A549 (cell line): ENCODE measurements around the gene LIN7B. TPM values are rescaled to one million over a fixed set of nuclear protein-coding genes. Genes with fewer than 3 reads are reported as not detected.
A peak's percentile ranks its signal among the peaks of the same experiment; 100 is the strongest.

Source experiments
- ATAC-seq, 2 experiments: fragments of 200-7000 bp in 1 of 2; fragments of >200 bp in 1 of 2; cut with Nextera tagmentation in 1 of 2; cut with Tn5 transposase in 1 of 2; 3 replicates each; pipeline versions ENCODE4 v1.8.0 to v1.9.1; 2018 to 2020; ENCODE audit warnings: mild to moderate bottlenecking in 1 of 2, moderate library complexity in 1 of 2
- CTCF ChIA-PET: fragments of 300-600 bp; sonication (Branson Sonifier 250); formaldehyde crosslinking; extraction: SDS; loops from one replicate; lab custom pipeline; 2021; ENCODE audit warnings: antibody characterized with exemption, inconsistent platforms; lab: Yijun Ruan, JAX
- POLR2A ChIA-PET: fragments of 350-600 bp; formaldehyde crosslinking; extraction: SDS; loops from one replicate; lab custom pipeline; 2021; ENCODE audit warnings: antibody characterized with exemption, inconsistent platforms; lab: Yijun Ruan, JAX
- DNase-seq, 2 experiments: peaks; one replicate each; pipeline versions ENCODE4 v3.0.0 to v3.0.0-alpha.2; 2011 to 2016; ENCODE audit warnings: low read depth in 1 of 2, low spot score in 1 of 2
- FAIRE-seq: peaks from 2 replicates; lab custom pipeline; 2011; peaks lifted over from hg19 to GRCh38; lab: Jason Lieb, UNC
- H3K27ac ChIP-seq, 2 experiments: fragments of >200 bp; sonication (Bioruptor Twin); formaldehyde crosslinking; 3 replicates each; pipeline ENCODE4 v1.5.1; 2016 to 2017
- H3K4me1 ChIP-seq: fragments of >200 bp; sonication (Bioruptor Twin); formaldehyde crosslinking; 3 replicates; pipeline ENCODE4 v1.6.1; 2016
- H3K4me2 ChIP-seq: fragments of >200 bp; sonication (Bioruptor Twin); formaldehyde crosslinking; 3 replicates; pipeline ENCODE4 v1.6.1; 2016
- H3K4me3 ChIP-seq: fragments of >200 bp; sonication (Bioruptor Twin); formaldehyde crosslinking; 3 replicates; pipeline ENCODE4 v1.5.1; 2016
- H3K9me3 ChIP-seq: fragments of >200 bp; sonication (Bioruptor Twin); formaldehyde crosslinking; 3 replicates; pipeline ENCODE4 v1.6.1; 2016
- CBX8 ChIP-seq: fragments of 200-600 bp; sonication (generic); IDR thresholded peaks from 2 replicates; pipeline ENCODE4 v1.6.1; 2016
- CEBPB ChIP-seq, 2 experiments: fragments of >200 bp in 1 of 2; sonication (Bioruptor Twin) in 1 of 2; formaldehyde crosslinking in 1 of 2; IDR thresholded peaks; 2 replicates each; pipeline ENCODE4 v1.6.1; 2012 to 2016
- CHD4 ChIP-seq: fragments of 200-600 bp; sonication (generic); IDR thresholded peaks from 2 replicates; pipeline ENCODE4 v1.6.1; 2016; ENCODE audit warnings: antibody characterized with exemption, mild to moderate bottlenecking, borderline replicate concordance
- CTCF ChIP-seq: fragments of >200 bp; sonication (Bioruptor Twin); formaldehyde crosslinking; IDR thresholded peaks from 3 replicates; pipeline ENCODE4 v1.5.1; 2016
- E2F6 ChIP-seq: IDR thresholded peaks from 2 replicates; pipeline ENCODE4 v1.6.1; 2012; ENCODE audit warnings: low read depth, borderline replicate concordance
- EHF ChIP-seq: fragments of 250-450 bp; sonication (Bioruptor Pico); IDR thresholded peaks from 2 replicates; pipeline ENCODE4 v1.5.0; 2020; ENCODE audit warnings: mild to moderate bottlenecking
- EHMT2 ChIP-seq: fragments of 200-600 bp; sonication (generic); IDR thresholded peaks from 2 replicates; pipeline ENCODE4 v1.6.1; 2016; ENCODE audit warnings: antibody characterized with exemption, low read depth, mild to moderate bottlenecking, moderate library complexity
- ELK1 ChIP-seq: fragments of 150-350 bp; IDR thresholded peaks from 2 replicates; pipeline ENCODE4 v1.6.1; 2014; ENCODE audit warnings: low read depth, mild to moderate bottlenecking, low read length
- EP300 ChIP-seq, 2 experiments: fragments of >200 bp; sonication (Bioruptor Twin); formaldehyde crosslinking; IDR thresholded peaks; 2 replicates in 1 of 2; 3 replicates in 1 of 2; pipeline ENCODE4 v1.6.1; 2016 to 2017
- ESRRA ChIP-seq: fragments of 150-350 bp; IDR thresholded peaks from 2 replicates; pipeline ENCODE4 v1.6.1; 2014; ENCODE audit warnings: mild to moderate bottlenecking, low read length, borderline replicate concordance
- FOSB ChIP-seq: fragments of 250-450 bp; sonication (Bioruptor Pico); IDR thresholded peaks from 2 replicates; pipeline ENCODE4 v1.5.0; 2020; ENCODE audit warnings: mild to moderate bottlenecking, moderate library complexity
- FOXS1 ChIP-seq: fragments of 250-450 bp; sonication (Bioruptor Pico); IDR thresholded peaks from 2 replicates; pipeline ENCODE4 v1.5.0; 2020; ENCODE audit warnings: mild to moderate bottlenecking, moderate library complexity
- GATA3 ChIP-seq: IDR thresholded peaks from 2 replicates; pipeline ENCODE4 v1.6.1; 2012; ENCODE audit warnings: borderline replicate concordance
- HDAC2 ChIP-seq: fragments of 200-600 bp; sonication (generic); IDR thresholded peaks from 2 replicates; pipeline ENCODE4 v1.6.1; 2016
- HES2 ChIP-seq: fragments of >200 bp; sonication (Bioruptor Twin); formaldehyde crosslinking; IDR thresholded peaks from 2 replicates; pipeline ENCODE4 v1.6.1; 2016
- HOXA7 ChIP-seq: fragments of 250-450 bp; sonication (Bioruptor Pico); IDR thresholded peaks from 2 replicates; pipeline ENCODE4 v1.5.0; 2020; ENCODE audit warnings: mild to moderate bottlenecking, moderate library complexity
- HOXB13 ChIP-seq: fragments of 250-450 bp; sonication (Bioruptor Pico); IDR thresholded peaks from 2 replicates; pipeline ENCODE4 v1.5.0; 2020; ENCODE audit warnings: low read depth, mild to moderate bottlenecking, moderate library complexity
- JUN ChIP-seq, 2 experiments: fragments of >200 bp; sonication (Bioruptor Twin); formaldehyde crosslinking; IDR thresholded peaks; 2 replicates in 1 of 2; 3 replicates in 1 of 2; pipeline ENCODE4 v1.6.1; 2016 to 2017
- JUNB ChIP-seq: fragments of >200 bp; sonication (Bioruptor Twin); formaldehyde crosslinking; IDR thresholded peaks from 2 replicates; pipeline ENCODE4 v1.6.1; 2016
- KDM1A ChIP-seq: fragments of 200-600 bp; sonication (generic); IDR thresholded peaks from 2 replicates; pipeline ENCODE4 v1.6.1; 2016; ENCODE audit warnings: low read depth, mild to moderate bottlenecking
- KDM5A ChIP-seq: fragments of 200-600 bp; sonication (generic); IDR thresholded peaks from 2 replicates; pipeline ENCODE4 v1.6.1; 2016; ENCODE audit warnings: antibody characterized with exemption, mild to moderate bottlenecking
- NFE2L2 ChIP-seq: fragments of 150-350 bp; conservative IDR thresholded peaks from 2 replicates; pipeline ENCODE4 v1.6.1; 2014; ENCODE audit warnings: low read length
- NPAS2 ChIP-seq: fragments of 250-450 bp; sonication (Bioruptor Pico); IDR thresholded peaks from 2 replicates; pipeline ENCODE4 v1.8.0; 2022; ENCODE audit warnings: mild to moderate bottlenecking, moderate library complexity, borderline replicate concordance
- NR3C1 ChIP-seq: fragments of >200 bp; sonication (Bioruptor Twin); formaldehyde crosslinking; IDR thresholded peaks from 3 replicates; pipeline ENCODE4 v1.6.1; 2017
- PHF8 ChIP-seq: fragments of 200-600 bp; sonication (generic); IDR thresholded peaks from 2 replicates; pipeline ENCODE4 v1.6.1; 2016; ENCODE audit warnings: low read depth, mild to moderate bottlenecking, antibody characterized with exemption, moderate library complexity, borderline replicate concordance
- POLR2A ChIP-seq: IDR thresholded peaks from 2 replicates; pipeline ENCODE4 v1.6.1; 2012; ENCODE audit warnings: mild to moderate bottlenecking, low read length
- POLR2AphosphoS2 ChIP-seq: conservative IDR thresholded peaks from 2 replicates; pipeline ENCODE4 v1.6.1; 2012; ENCODE audit warnings: low read length, improper control_type of control experiment, inconsistent platforms
- RAD21 ChIP-seq, 2 experiments: fragments of >200 bp in 1 of 2; sonication (Bioruptor Twin) in 1 of 2; formaldehyde crosslinking in 1 of 2; IDR thresholded peaks in 1 of 2; conservative IDR thresholded peaks in 1 of 2; 2 replicates in 1 of 2; 3 replicates in 1 of 2; pipeline ENCODE4 v1.6.1; 2012 to 2018; ENCODE audit warnings: inconsistent platforms in 1 of 2
- RARB ChIP-seq: fragments of 250-450 bp; sonication (Bioruptor Pico); IDR thresholded peaks from 2 replicates; pipeline ENCODE4 v1.8.0; 2021; ENCODE audit warnings: mild to moderate bottlenecking, moderate library complexity
- SREBF2 ChIP-seq: fragments of 450-650 bp; IDR thresholded peaks from 2 replicates; pipeline ENCODE4 v1.6.1; 2014; ENCODE audit warnings: mild to moderate bottlenecking, moderate library complexity
- TP53 ChIP-seq: fragments of 250-450 bp; sonication (Bioruptor Pico); IDR thresholded peaks from 2 replicates; pipeline ENCODE4 v1.5.0; 2021; ENCODE audit warnings: mild to moderate bottlenecking, moderate library complexity
- ZC3H11A ChIP-seq: fragments of 450-650 bp; IDR thresholded peaks from 2 replicates; pipeline ENCODE4 v1.6.1; 2014; ENCODE audit warnings: antibody characterized with exemption, mild to moderate bottlenecking
- ZNF302 ChIP-seq: fragments of 250-450 bp; sonication (Bioruptor Pico); IDR thresholded peaks from 2 replicates; pipeline ENCODE4 v1.9.0; 2021; ENCODE audit warnings: inconsistent platforms, mild to moderate bottlenecking, moderate library complexity
- ZSCAN20 ChIP-seq: fragments of 250-450 bp; sonication (Bioruptor Pico); IDR thresholded peaks from 2 replicates; pipeline ENCODE4 v1.8.0; 2022; ENCODE audit warnings: mild to moderate bottlenecking, moderate library complexity
- WGBS: methylation state at CpG from one replicate; pipeline ENCODE4 v1.1.6; 2017; ENCODE audit errors: missing lambda C conversion rate; 5-methylcytosine and 5-hydroxymethylcytosine counted together
- polyA plus RNA-seq, 4 experiments: library from polyadenylated mRNA; depleted of rRNA in 3 of 4; stranded (reverse); fragments of >200 nt; fragmentation: RNase III in 1 of 4; extraction: RNeasy Plus Mini Kit Qiagen cat#74134 plus additional on column Dnase treatment in 1 of 4; gene quantifications; 2 replicates in 3 of 4; 3 replicates in 1 of 4; pipeline ENCODE4 v1.2.3, GENCODE V29; 2011 to 2017
- TF ChIP-seq, protein P1 (sequence below): fragments of 250-450 bp; sonication (Bioruptor Pico); IDR thresholded peaks from 2 replicates; pipeline ENCODE4 v1.5.0; 2021; ENCODE audit warnings: mild to moderate bottlenecking, moderate library complexity, borderline replicate concordance

Gene LIN7B
- polyA plus RNA-seq, 2 of the 4 experiments (the other 2 are of a cell fraction), result 5.4 to 7.1 TPM

DNA sequence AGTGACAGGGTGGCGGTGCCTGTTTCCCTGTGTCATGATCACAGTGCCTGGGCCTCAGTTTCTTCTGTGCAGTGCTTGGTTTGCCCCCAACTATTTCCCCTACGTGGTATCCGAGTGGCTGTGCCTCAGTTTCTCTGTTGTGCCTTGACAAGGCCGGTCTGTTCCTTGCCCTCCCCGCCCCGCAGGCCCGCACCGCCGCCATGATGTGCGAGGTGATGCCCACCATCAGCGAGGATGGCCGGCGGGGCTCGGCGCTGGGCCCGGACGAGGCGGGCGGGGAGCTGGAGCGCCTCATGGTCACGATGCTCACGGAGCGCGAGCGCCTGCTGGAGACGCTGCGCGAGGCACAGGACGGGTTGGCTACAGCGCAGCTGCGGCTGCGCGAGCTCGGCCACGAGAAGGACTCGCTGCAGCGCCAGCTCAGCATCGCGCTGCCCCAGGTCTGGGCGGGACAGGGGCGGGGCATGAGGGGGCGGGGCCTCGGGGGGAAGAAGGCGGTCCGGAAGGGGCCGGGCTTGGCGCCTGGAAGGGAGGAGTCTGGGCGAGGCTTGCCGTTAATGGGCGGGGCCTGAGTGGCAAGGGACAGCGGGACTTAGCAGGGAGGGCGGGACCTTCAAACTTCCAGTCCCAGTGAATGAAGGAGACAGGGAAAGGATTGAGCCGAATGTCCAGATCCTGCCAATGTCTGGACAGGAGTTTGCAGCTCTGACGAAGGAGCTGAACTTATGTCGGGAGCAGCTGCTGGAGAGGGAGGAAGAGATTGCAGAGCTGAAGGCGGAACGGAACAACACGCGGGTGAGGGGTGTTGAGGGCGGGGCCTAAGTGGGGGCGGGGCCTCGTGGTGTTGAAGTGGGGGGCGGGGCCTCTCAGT lies 13.7 kb downstream of the LIN7B start:
- Histone ChIP-seq H3K4me3 (peak overlapping the region; percentile 40), H3K4me1 (peaks cover 9% of the 10 kb centered on the region; the same call in 2 of the 3 replicates), H3K4me2 (peak overlapping the region; percentile 84), H3K9me3 (no peaks in the 10 kb centered on the region), H3K27ac (peak overlapping the region; percentile 62 to 80)
- POLR2A ChIA-PET, result interaction anchor here (0.6 to 1.8 kb wide), 13 partner anchors 10 to 351 kb away, joined by 3 to 14 read pairs (median 4); partner anchors contain the start of gene LIN7B
- DNase-seq, result peak; percentile 99
- CTCF ChIA-PET, result interaction anchor here (0.7 to 21.0 kb wide), 13 partner anchors 12 to 187 kb away, joined by 3 to 298 read pairs (median 5); partner anchors contain the start of genes GYS1, LIN7B and RUVBL2
- ATAC-seq, result peak; percentile 89 to 97
- FAIRE-seq, result peak; percentile 54
- WGBS, result 10% methylated on average over 19 of the region's 63 CpGs
- TF ChIP-seq CEBPB (IDR thresholded peaks at IDR 0.05) (no peak), E2F6 (peak; percentile 100), ZSCAN20 (CRISPR knock-in tag) (peak; percentile 90), KDM1A (no peak), JUNB (no peak), RARB (no peak), NPAS2 (CRISPR knock-in tag) (peak; percentile 61; the same call in 1 of the 2 replicates), HOXA7 (CRISPR knock-in tag) (no peak; the same call in 1 of the 2 replicates), TP53 (CRISPR knock-in tag) (peak; percentile 95), EHMT2 (no peak), SREBF2 (no peak), CTCF (0 out of 3 replicates have a peak, but pooled peaks have one; percentile 13), ZC3H11A (peak; percentile 16; the same call in 1 of the 2 replicates), JUN (IDR thresholded peaks at IDR 0.05) (peak in 1 of 2 experiments; percentile 54; a peak in 1 of 5 replicates), HDAC2 (peak; percentile 73; the same call in 1 of the 2 replicates), PHF8 (peak; percentile 24; the same call in 1 of the 2 replicates), POLR2AphosphoS2 (no peak), POLR2A (peak; percentile 82), GATA3 (no peak; the same call in 1 of the 2 replicates), CBX8 (no peak), RAD21 (conservative IDR thresholded peaks at IDR 0.05 in 1 of 2, IDR thresholded peaks at IDR 0.05 in 1 of 2) (no peak), NR3C1 (no peak), EHF (CRISPR knock-in tag) (peak; percentile 90; the same call in 1 of the 2 replicates), KDM5A (no peak), EP300 (IDR thresholded peaks at IDR 0.05) (no peak), FOXS1 (peak; percentile 82), NFE2L2 (no peak), HES2 (no peak), FOSB (CRISPR knock-in tag) (no peak), HOXB13 (peak; percentile 98), ELK1 (no peak), ZNF302 (CRISPR knock-in tag) (peak; percentile 90), ESRRA (no peak), CHD4 (no peak)
- TF ChIP-seq, protein P1, sequence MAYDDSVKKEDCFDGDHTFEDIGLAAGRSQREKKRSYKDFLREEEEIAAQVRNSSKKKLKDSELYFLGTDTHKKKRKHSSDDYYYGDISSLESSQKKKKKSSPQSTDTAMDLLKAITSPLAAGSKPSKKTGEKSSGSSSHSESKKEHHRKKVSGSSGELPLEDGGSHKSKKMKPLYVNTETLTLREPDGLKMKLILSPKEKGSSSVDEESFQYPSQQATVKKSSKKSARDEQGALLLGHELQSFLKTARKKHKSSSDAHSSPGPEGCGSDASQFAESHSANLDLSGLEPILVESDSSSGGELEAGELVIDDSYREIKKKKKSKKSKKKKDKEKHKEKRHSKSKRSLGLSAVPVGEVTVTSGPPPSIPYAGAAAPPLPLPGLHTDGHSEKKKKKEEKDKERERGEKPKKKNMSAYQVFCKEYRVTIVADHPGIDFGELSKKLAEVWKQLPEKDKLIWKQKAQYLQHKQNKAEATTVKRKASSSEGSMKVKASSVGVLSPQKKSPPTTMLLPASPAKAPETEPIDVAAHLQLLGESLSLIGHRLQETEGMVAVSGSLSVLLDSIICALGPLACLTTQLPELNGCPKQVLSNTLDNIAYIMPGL (CRISPR knock-in tag), result peak; percentile 68; the same call in 1 of the 2 replicates
